H1 (cell line): Measurements from ENCODE around the gene NOL3. TPM values are rescaled to one million over a fixed set of nuclear protein-coding genes. Genes with fewer than 3 reads are reported as not detected.

Experiments
- CTCF ChIA-PET: fragments of 300-600 bp; sonication (Branson Sonifier 250); formaldehyde crosslinking; loops from one replicate; lab custom pipeline; 2021; ENCODE audit not compliant: partially characterized antibody; lab: Charles Lee
- POLR2A ChIA-PET: fragments of 300-600 bp; sonication (Branson Sonifier 250); formaldehyde crosslinking; loops from one replicate; lab custom pipeline; 2021; ENCODE audit warnings: inconsistent platforms; ENCODE audit not compliant: partially characterized antibody; lab: Charles Lee
- DNase-seq, 2 experiments: peaks; one replicate each; pipeline versions ENCODE4 v3.0.0 to v3.0.0-alpha.2; 2010 to 2022; ENCODE audit warnings: low spot score in 2 of 2, low read depth in 1 of 2, mixed read lengths in 1 of 2
- FAIRE-seq: peaks from 2 replicates; lab custom pipeline; 2011; peaks lifted over from hg19 to GRCh38; lab: Jason Lieb, UNC
- H2AFZ ChIP-seq: 2 replicates; pipeline ENCODE4 v1.8.1; 2012; ENCODE audit warnings: low read length, inconsistent platforms
- H2AK5ac ChIP-seq: 2 replicates; pipeline ENCODE4 v1.6.1; 2013; ENCODE audit warnings: low read depth, low read length
- H2BK120ac ChIP-seq: replicated peaks from 2 replicates; pipeline ENCODE3; 2013; ENCODE audit warnings: low read depth, low read length, inconsistent platforms
- H2BK12ac ChIP-seq: 2 replicates; pipeline ENCODE4 v1.6.1; 2013; ENCODE audit warnings: low read depth, low read length
- H2BK15ac ChIP-seq: 2 replicates; pipeline ENCODE4 v1.6.1; 2013; ENCODE audit warnings: low read length
- H2BK20ac ChIP-seq: 2 replicates; pipeline ENCODE4 v1.6.1; 2013; ENCODE audit warnings: low read length
- H2BK5ac ChIP-seq: 2 replicates; pipeline ENCODE4 v1.6.1; 2013; ENCODE audit warnings: low read depth, low read length
- H3K14ac ChIP-seq: 2 replicates; pipeline ENCODE4 v1.6.1; 2013; ENCODE audit warnings: inconsistent platforms; ENCODE audit not compliant: insufficient read length
- H3K18ac ChIP-seq: 2 replicates; pipeline ENCODE4 v1.6.1; 2013; ENCODE audit warnings: low read length; ENCODE audit errors: extremely low read depth
- H3K23ac ChIP-seq: 2 replicates; pipeline ENCODE4 v1.6.1; 2013; ENCODE audit warnings: inconsistent platforms; ENCODE audit not compliant: insufficient read length
- H3K23me2 ChIP-seq: 2 replicates; pipeline ENCODE4 v1.6.1; 2013; ENCODE audit warnings: low read depth, low read length
- H3K27ac ChIP-seq: 2 replicates; pipeline ENCODE4 v1.6.1; 2011; ENCODE audit warnings: low read depth, low read length, inconsistent platforms
- H3K27me3 ChIP-seq, 4 experiments: replicated peaks in 1 of 4; 1 replicate in 1 of 4; 2 replicates in 3 of 4; pipeline versions ENCODE4 v1.6.1 to v1.8.1; 2011 to 2013; ENCODE audit warnings: low read length in 3 of 4, mild to moderate bottlenecking in 3 of 4, inconsistent platforms in 2 of 4, mixed read lengths in 2 of 4, moderate library complexity in 1 of 4; ENCODE audit not compliant: control insufficient read depth in 3 of 4, insufficient read depth in 3 of 4; ENCODE audit errors: extremely low read depth in 1 of 4
- H3K36me3 ChIP-seq, 4 experiments: 2 replicates each; pipeline versions ENCODE4 v1.6.1 to v1.8.1; 2011 to 2013; ENCODE audit warnings: mild to moderate bottlenecking in 4 of 4, low read length in 3 of 4, moderate library complexity in 2 of 4, control low read depth in 1 of 4, inconsistent platforms in 1 of 4; ENCODE audit not compliant: insufficient read depth in 4 of 4, control insufficient read depth in 2 of 4
- H3K4ac ChIP-seq: replicated peaks from 2 replicates; pipeline ENCODE3; 2013; ENCODE audit warnings: low read length, low read depth, mixed read lengths, inconsistent platforms; ENCODE audit not compliant: insufficient read length
- H3K4me1 ChIP-seq, 4 experiments: replicated peaks in 1 of 4; 1 replicate in 1 of 4; 2 replicates in 3 of 4; pipeline versions ENCODE4 v1.6.1 to v1.8.1; 2011 to 2013; ENCODE audit warnings: low read length in 3 of 4, inconsistent platforms in 2 of 4, mixed read lengths in 1 of 4; ENCODE audit not compliant: insufficient read depth in 4 of 4, control insufficient read depth in 3 of 4
- H3K4me2 ChIP-seq, 2 experiments: 2 replicates each; pipeline versions ENCODE4 v1.6.1 to v1.8.1; 2011 to 2013; ENCODE audit warnings: low read depth in 2 of 2, low read length in 2 of 2, control low read depth in 1 of 2, inconsistent platforms in 1 of 2, mild to moderate bottlenecking in 1 of 2; ENCODE audit not compliant: insufficient read depth in 1 of 2
- H3K4me3 ChIP-seq, 4 experiments: fragments of 200-600, 300-600 bp in 1 of 4; sonication (generic), shearing (Covaris generic), sonication (Bioruptor Twin) in 1 of 4; 2 replicates each; pipeline versions ENCODE4 v1.5.1 to v1.8.1; 2011 to 2016; ENCODE audit warnings: low read length in 4 of 4, low read depth in 3 of 4, control low read depth in 2 of 4, inconsistent platforms in 2 of 4, mild to moderate bottlenecking in 2 of 4, mixed read lengths in 1 of 4, moderate library complexity in 1 of 4; ENCODE audit not compliant: insufficient read depth in 2 of 4; ENCODE audit errors: extremely low read depth in 1 of 4
- H3K56ac ChIP-seq: replicated peaks from 2 replicates; pipeline ENCODE3; 2013; ENCODE audit warnings: low read depth, mild to moderate bottlenecking, mixed read lengths, low read length, inconsistent platforms; ENCODE audit not compliant: insufficient read length
- H3K79me1 ChIP-seq: 2 replicates; pipeline ENCODE4 v1.6.1; 2013; ENCODE audit warnings: low read depth, low read length, control low read depth
- H3K79me2 ChIP-seq, 2 experiments: 2 replicates each; pipeline versions ENCODE4 v1.6.1 to v1.8.1; 2012 to 2013; ENCODE audit warnings: low read length in 2 of 2, mild to moderate bottlenecking in 2 of 2, inconsistent platforms in 1 of 2; ENCODE audit not compliant: insufficient read depth in 2 of 2, control insufficient read depth in 1 of 2
- H3K9ac ChIP-seq, 4 experiments: replicated peaks in 1 of 4; 1 replicate in 1 of 4; 2 replicates in 3 of 4; pipeline versions ENCODE4 v1.6.1 to v1.8.1; 2011 to 2013; ENCODE audit warnings: low read depth in 3 of 4, low read length in 3 of 4, control low read depth in 2 of 4, mild to moderate bottlenecking in 2 of 4, moderate library complexity in 2 of 4, inconsistent platforms in 1 of 4; ENCODE audit errors: extremely low read depth in 1 of 4
- H3K9me3 ChIP-seq, 2 experiments: 2 replicates each; pipeline versions ENCODE4 v1.6.1 to v1.8.1; 2012 to 2013; ENCODE audit warnings: mild to moderate bottlenecking in 2 of 2, moderate library complexity in 2 of 2, control low read depth in 1 of 2, inconsistent platforms in 1 of 2, low read depth in 1 of 2, low read length in 1 of 2, mixed read lengths in 1 of 2; ENCODE audit not compliant: insufficient read depth in 2 of 2
- H4K20me1 ChIP-seq, 2 experiments: replicated peaks in 1 of 2; 2 replicates each; pipeline versions ENCODE3 to v1.8.1; 2011 to 2013; ENCODE audit warnings: inconsistent platforms in 2 of 2, low read length in 2 of 2, mild to moderate bottlenecking in 1 of 2; ENCODE audit not compliant: insufficient read depth in 2 of 2, control insufficient read depth in 1 of 2
- H4K5ac ChIP-seq: 2 replicates; pipeline ENCODE4 v1.6.1; 2013; ENCODE audit warnings: low read length, low read depth, mixed read lengths, inconsistent platforms; ENCODE audit not compliant: insufficient read length
- H4K8ac ChIP-seq: 2 replicates; pipeline ENCODE4 v1.8.0; 2013; ENCODE audit warnings: mild to moderate bottlenecking, moderate library complexity, low read length, inconsistent platforms; ENCODE audit not compliant: insufficient read depth; ENCODE audit errors: extremely low read depth
- H4K91ac ChIP-seq: replicated peaks from 2 replicates; pipeline ENCODE3; 2013; ENCODE audit warnings: low read length, mixed read lengths, inconsistent platforms; ENCODE audit not compliant: insufficient read length
- CTBP2 ChIP-seq: IDR thresholded peaks from 2 replicates; pipeline ENCODE4 v1.7.0; 2011; ENCODE audit warnings: borderline replicate concordance, mild to moderate bottlenecking, moderate library complexity, mixed read lengths, low read length; ENCODE audit not compliant: insufficient read depth, insufficient read length
- E2F6 ChIP-seq: IDR thresholded peaks from 2 replicates; pipeline ENCODE4 v1.6.1; 2012; ENCODE audit warnings: inconsistent platforms
- MAX ChIP-seq: IDR thresholded peaks from 2 replicates; pipeline ENCODE4 v1.6.1; 2012; ENCODE audit warnings: inconsistent platforms
- RBBP5 ChIP-seq: IDR thresholded peaks from 2 replicates; pipeline ENCODE4 v1.7.1; 2012; ENCODE audit warnings: low read depth, mild to moderate bottlenecking, inconsistent platforms, low read length, moderate library complexity, borderline replicate concordance
- RXRA ChIP-seq: IDR thresholded peaks from 2 replicates; pipeline ENCODE4 v1.6.1; 2011; ENCODE audit warnings: low read depth, mild to moderate bottlenecking, low read length, moderate library complexity; ENCODE audit not compliant: insufficient read depth
- SIX5 ChIP-seq: IDR thresholded peaks from 2 replicates; pipeline ENCODE4 v1.6.1; 2011; ENCODE audit warnings: mild to moderate bottlenecking, low read depth, low read length
- SRF ChIP-seq: IDR thresholded peaks from 2 replicates; pipeline ENCODE4 v1.6.1; 2011; ENCODE audit warnings: mild to moderate bottlenecking, low read depth, low read length, moderate library complexity
- USF2 ChIP-seq: IDR thresholded peaks from 2 replicates; pipeline ENCODE4 v1.6.1; 2011; ENCODE audit warnings: low read length, improper control_type of control experiment
- WGBS, 2 experiments: shearing (Covaris generic) in 1 of 2; methylation state at CpG; one replicate each; pipeline versions ENCODE4 v1.1.6 to v1.1.7; 2013 to 2015; ENCODE audit warnings: low lambda C conversion rate in 2 of 2, mixed read lengths in 2 of 2, inconsistent platforms in 1 of 2, low coverage in 1 of 2, missing lambda C conversion rate in 1 of 2; ENCODE audit not compliant: insufficient replicate concordance in 2 of 2, insufficient coverage in 1 of 2, insufficient read length in 1 of 2; ENCODE audit errors: extremely low coverage in 1 of 2, missing lambda C conversion rate in 1 of 2; 5-methylcytosine and 5-hydroxymethylcytosine counted together
- polyA plus RNA-seq, 7 experiments: library from polyadenylated mRNA; depleted of rRNA in 3 of 7; stranded (reverse) in 5 of 7; unstranded in 2 of 7; fragments of >200 nt in 5 of 7; fragments of 200-250 nt in 2 of 7; gene quantifications; 1 replicate in 5 of 7; 2 replicates in 1 of 7; 4 replicates in 1 of 7; pipeline versions ENCODE4 v1.2.1 to v1.2.3, GENCODE V29; 2011 to 2013; ENCODE audit warnings: missing spikeins in 2 of 7, mixed read lengths in 2 of 7
- total RNA-seq: library from RNA; stranded (reverse); fragmentation: NEBNext Ultra II Directional; extraction: Animal tissue kit (Norgen Biotek cat#: 25700); gene quantifications from 2 replicates; pipeline ENCODE4 v1.2.1, GENCODE V29; 2021

NOL3 gene
- total and polyA plus RNA-seq, 2 of the 8 experiments (the other 6 are each of a cell fraction or from before 2014, with no cell fraction given): 2.2 to 4.6 TPM

- H4K91ac ChIP-seq: no peak within 1 kb of the TSS
- H3K18ac ChIP-seq: peak within 1 kb of the TSS; percentile 48
- H3K4me3 ChIP-seq: peak within 1 kb of the TSS; percentile 17 to 56 (median 22)
- no peak within 1 kb of the TSS for H2AFZ ChIP-seq
- WGBS, 2 experiments: 6% methylated on average over 27 of the region's 41 CpGs; no CpG with 5 or more reads in 1 of the 2 experiments
- no peak within 1 kb of the TSS for H3K23ac ChIP-seq
- no peak within 1 kb of the TSS for H3K56ac ChIP-seq
- peak within 1 kb of the TSS; percentile 71 to 98 for H3K4me2 ChIP-seq
- H3K4me1 ChIP-seq: peaks cover 0 to 38% (median 32%) of the 10 kb centered on the region in 4 experiments; a peak in 6 of 7 replicates
- H3K79me2 ChIP-seq: no peaks in the 10 kb centered on the region
- H2BK15ac ChIP-seq: no peak within 1 kb of the TSS; the same call in 1 of the 2 replicates
- peaks cover 91 to 100% (median 99%) of the 10 kb centered on the region in 4 experiments for H3K27me3 ChIP-seq
- H2BK120ac ChIP-seq: no peak within 1 kb of the TSS
- H2BK12ac ChIP-seq: peak within 1 kb of the TSS; percentile 90; the same call in 1 of the 2 replicates
- H3K9ac ChIP-seq: no peak within 1 kb of the TSS
- FAIRE-seq: no peak
- ChIA-PET CTCF (interaction anchor here (0.7 to 19.3 kb wide), 6 partner anchors 8 to 235 kb away, joined by 3 to 291 read pairs (median 15); partner anchors contain the start of genes B3GNT9, FBXL8, MATCAP1 and TRADD), POLR2A (interaction anchor here (1.7 to 7.9 kb wide), 3 partner anchors 12 to 19 kb away, joined by 5 to 59 read pairs (median 19); partner anchors contain the start of genes B3GNT9 and MATCAP1)
- H3K4ac ChIP-seq: no peak within 1 kb of the TSS
- no peak within 1 kb of the TSS for H2BK5ac ChIP-seq
- no peak within 1 kb of the TSS; the same call in 1 of the 2 replicates for H2BK20ac ChIP-seq
- no peak for TF ChIP-seq SRF
- TF ChIP-seq CTBP2: peak; percentile 6
- no peak for TF ChIP-seq RXRA
- TF ChIP-seq MAX: peak; percentile 70
- 0 out of 2 replicates have a peak, but pooled peaks have one; percentile 7 for TF ChIP-seq USF2
- peak; percentile 76; the same call in 1 of the 2 replicates for TF ChIP-seq E2F6
- no peak for TF ChIP-seq RBBP5
- no peak for TF ChIP-seq SIX5
- H4K5ac ChIP-seq: no peak within 1 kb of the TSS
- DNase-seq: peak in 1 of 2 experiments; percentile 64
- peaks cover 0 to 14% (median 0%) of the 10 kb centered on the region in 4 experiments; a peak in 1 of 8 replicates for H3K36me3 ChIP-seq
- peaks cover 13% of the 10 kb centered on the region for H3K23me2 ChIP-seq
- H3K79me1 ChIP-seq: no peaks in the 10 kb centered on the region
- H4K20me1 ChIP-seq: peaks cover 2 to 25% of the 10 kb centered on the region in 2 experiments
- no peaks in the 10 kb centered on the region for H3K9me3 ChIP-seq
- no peak within 1 kb of the TSS for H2AK5ac ChIP-seq
- H3K27ac ChIP-seq: no peak within 1 kb of the TSS
- peak within 1 kb of the TSS; percentile 71 for H4K8ac ChIP-seq
- no peak within 1 kb of the TSS for H3K14ac ChIP-seq
Measured at GRCh38 chr16:67164599-67165061, 5.7 kb upstream of the NOL3 start, which contains the start of gene HSF4. HSF4 (plus strand) TSS chr16:67164745; CDS start chr16:67164812, 67 bp downstream.
